Psoas muscle (tissue), 8 donors: ENCODE measurements around the gene DECR2. TPM values are rescaled to one million over a fixed set of nuclear protein-coding genes. Genes with fewer than 3 reads are reported as not detected.

Experiments used
- ATAC-seq, 4 donors: fragments of 200-7000 bp; cut with Tn5 transposase; one replicate each; pipeline ENCODE4 v1.9.1; 2020; ENCODE audit warnings: moderate library complexity in 3 of 4, mild to moderate bottlenecking in 2 of 4
- DNase-seq, 2 donors: peaks; one replicate each; pipeline ENCODE4 v3.0.0-alpha.2; 2020
- H3K27ac ChIP-seq: fragments of 200-600 bp; one replicate; pipeline ENCODE4 v1.8.0; 2022
- H3K27me3 ChIP-seq, 3 donors: fragments of 200-600 bp in 1 of 3; one replicate each; pipeline versions ENCODE4 v1.6.1 to v1.8.0; 2013 to 2022; ENCODE audit warnings: low read length in 2 of 3, mild to moderate bottlenecking in 2 of 3, moderate library complexity in 1 of 3; ENCODE audit not compliant: insufficient read depth in 3 of 3
- H3K36me3 ChIP-seq, 2 donors: fragments of 200-600 bp in 1 of 2; one replicate each; pipeline versions ENCODE4 v1.6.1 to v1.8.0; 2013 to 2022; ENCODE audit warnings: low read depth in 1 of 2, mild to moderate bottlenecking in 1 of 2, moderate library complexity in 1 of 2; ENCODE audit not compliant: insufficient read depth in 1 of 2
- H3K4me1 ChIP-seq: fragments of 200-600 bp; one replicate; pipeline ENCODE4 v1.8.0; 2022
- H3K4me3 ChIP-seq: fragments of 200-600 bp; one replicate; pipeline ENCODE4 v1.8.0; 2022; ENCODE audit warnings: mild to moderate bottlenecking
- H3K9me3 ChIP-seq: fragments of 200-600 bp; one replicate; pipeline ENCODE4 v1.8.0; 2022
- WGBS, 3 donors: extraction: QIAGEN DNeasy Blood & Tissue Kit; methylation state at CpG; one replicate each; pipeline versions ENCODE4 v1.1.6 to v1.1.7; 2013; 5-methylcytosine and 5-hydroxymethylcytosine counted together
- intact Hi-C, 2 donors: fragments of 100-400 bp; cut with DNase I; formaldehyde crosslinking; loops; one replicate each; pipeline versions ENCODE4 v1.11.0 to v1.14.2; 2022
- polyA plus RNA-seq, 3 donors: library from polyadenylated mRNA; stranded (reverse); fragments of 200-250 nt; gene quantifications; one replicate each; pipeline ENCODE4 v1.2.3, GENCODE V29; 2013
- total RNA-seq, 4 donors: library from RNA; stranded (reverse); fragmentation: NEBNext Ultra II Directional in 2 of 4; extraction: Animal tissue kit (Norgen Biotek cat#: 25700) in 2 of 4; gene quantifications; one replicate each; pipeline versions ENCODE4 v1.2.1 to v1.2.4, GENCODE V29; 2021 to 2023
- TF ChIP-seq, protein P1 (sequence below): fragments of 200-600 bp; IDR thresholded peaks from one replicate; pipeline ENCODE4 v1.8.0; 2022; ENCODE audit warnings: antibody characterized with exemption
- donor health status: healthy with polysubstance abuse.
- donor health status: DM: no; HTN: no; CAD: no; lungs with moderate emphysema.
- donor health status: Bipolar disorder and iron deficiency.
- donor health status: healthy.
- donor health status: DM: yes; HTN: yes; CAD: no.
- donor health status: DM: no; HTN: no; CAD: no.
- donor health status: DM: no; HTN: no; CAD: no.
- donor health status: DM: yes; HTN: yes; CAD: no.

The DECR2 gene
- total and polyA plus RNA-seq, 7 donors = 13.9 to 22.9 (median 18.1) TPM

DNA sequence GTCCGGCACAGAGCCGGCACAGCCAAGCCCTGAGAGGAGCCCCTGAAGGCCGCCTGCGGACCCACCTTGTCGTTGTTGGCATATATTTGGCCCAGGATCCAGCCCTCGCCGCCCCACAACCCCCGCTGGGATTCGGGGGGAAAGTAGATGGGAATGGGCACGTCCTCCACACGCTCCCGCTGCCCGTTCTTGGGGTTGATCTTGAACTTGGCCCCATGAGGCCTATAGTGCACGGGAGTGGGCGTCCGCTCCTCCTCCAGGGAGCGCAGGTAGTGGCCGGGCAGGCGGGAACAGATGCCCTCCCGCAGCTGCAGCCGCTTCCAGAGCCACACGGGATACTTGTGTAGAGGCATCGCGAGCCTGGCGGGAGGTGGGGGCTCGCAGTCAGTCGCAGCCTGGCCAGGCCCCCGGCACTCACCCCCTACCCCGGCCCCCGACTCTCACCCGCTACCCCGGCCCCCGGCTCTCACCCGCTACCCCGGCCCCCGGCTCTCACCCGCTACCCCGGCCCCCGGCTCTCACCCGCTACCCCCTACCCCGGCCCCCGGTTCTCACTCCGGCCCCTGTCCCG lies 31.7 kb upstream of the DECR2 start:
- H3K36me3 ChIP-seq = peaks cover 4 to 67% of the 10 kb centered on the region in 2 donors
- H3K9me3 ChIP-seq = no peaks in the 10 kb centered on the region
- ATAC-seq = peak in 3 of 4 donors; percentile 44 to 74 (median 48)
- H3K27ac ChIP-seq = no peak overlapping the region
- TF ChIP-seq, protein P1, sequence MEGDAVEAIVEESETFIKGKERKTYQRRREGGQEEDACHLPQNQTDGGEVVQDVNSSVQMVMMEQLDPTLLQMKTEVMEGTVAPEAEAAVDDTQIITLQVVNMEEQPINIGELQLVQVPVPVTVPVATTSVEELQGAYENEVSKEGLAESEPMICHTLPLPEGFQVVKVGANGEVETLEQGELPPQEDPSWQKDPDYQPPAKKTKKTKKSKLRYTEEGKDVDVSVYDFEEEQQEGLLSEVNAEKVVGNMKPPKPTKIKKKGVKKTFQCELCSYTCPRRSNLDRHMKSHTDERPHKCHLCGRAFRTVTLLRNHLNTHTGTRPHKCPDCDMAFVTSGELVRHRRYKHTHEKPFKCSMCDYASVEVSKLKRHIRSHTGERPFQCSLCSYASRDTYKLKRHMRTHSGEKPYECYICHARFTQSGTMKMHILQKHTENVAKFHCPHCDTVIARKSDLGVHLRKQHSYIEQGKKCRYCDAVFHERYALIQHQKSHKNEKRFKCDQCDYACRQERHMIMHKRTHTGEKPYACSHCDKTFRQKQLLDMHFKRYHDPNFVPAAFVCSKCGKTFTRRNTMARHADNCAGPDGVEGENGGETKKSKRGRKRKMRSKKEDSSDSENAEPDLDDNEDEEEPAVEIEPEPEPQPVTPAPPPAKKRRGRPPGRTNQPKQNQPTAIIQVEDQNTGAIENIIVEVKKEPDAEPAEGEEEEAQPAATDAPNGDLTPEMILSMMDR = no peak
- H3K27me3 ChIP-seq = no peaks in the 10 kb centered on the region
- DNase-seq = no peak
- intact Hi-C loops = no loop called here
- peaks cover 13% of the 10 kb centered on the region for H3K4me1 ChIP-seq
- H3K4me3 ChIP-seq = peak overlapping the region; percentile 60
- 26 to 30% (median 29%) methylated on average over 36 to 44 of the region's 44 CpGs for WGBS, 3 donors

DNA sequence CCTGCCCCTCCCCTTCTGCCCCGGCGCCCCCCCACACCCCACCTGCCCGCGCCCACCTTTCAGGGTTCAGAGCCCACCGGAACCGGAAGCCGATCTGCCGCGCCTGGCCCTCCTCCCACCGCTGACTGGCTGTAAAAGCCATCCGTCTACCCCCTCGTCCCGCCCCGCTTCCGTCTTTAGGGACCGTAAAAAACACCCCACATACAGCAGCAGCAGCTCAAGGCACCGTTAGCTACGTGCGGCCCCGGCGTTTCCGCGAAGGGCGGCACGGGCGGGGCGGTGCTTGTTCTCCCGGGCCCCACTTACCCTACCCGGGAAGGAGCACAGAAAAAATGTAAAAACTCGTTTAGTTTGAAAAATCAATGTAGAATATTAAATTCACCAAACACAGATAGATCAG lies 31.2 kb upstream of the DECR2 start, which contains the start of gene MRPL28:
Gene MRPL28, minus strand, starts transcription at position 96 of the 400 bp plus-strand sequence. CDS start 320 bp downstream, outside the sequence.
- Histone ChIP-seq H3K27me3 (no peaks in the 10 kb centered on the region), H3K4me1 (peaks cover 13% of the 10 kb centered on the region), H3K9me3 (no peaks in the 10 kb centered on the region), H3K27ac (peak within 1 kb of the TSS; percentile 67), H3K36me3 (peaks cover 4 to 72% of the 10 kb centered on the region in 2 donors), H3K4me3 (peak within 1 kb of the TSS; percentile 60)
- ATAC-seq (peak; percentile 94 to 98 (median 96)), DNase-seq (peak; percentile 94 to 97)
- intact Hi-C loops = no loop called here
- TF ChIP-seq, protein P1 = no peak
- 0% methylated on average over 26 to 30 of the region's 30 CpGs for WGBS, 3 donors

DNA sequence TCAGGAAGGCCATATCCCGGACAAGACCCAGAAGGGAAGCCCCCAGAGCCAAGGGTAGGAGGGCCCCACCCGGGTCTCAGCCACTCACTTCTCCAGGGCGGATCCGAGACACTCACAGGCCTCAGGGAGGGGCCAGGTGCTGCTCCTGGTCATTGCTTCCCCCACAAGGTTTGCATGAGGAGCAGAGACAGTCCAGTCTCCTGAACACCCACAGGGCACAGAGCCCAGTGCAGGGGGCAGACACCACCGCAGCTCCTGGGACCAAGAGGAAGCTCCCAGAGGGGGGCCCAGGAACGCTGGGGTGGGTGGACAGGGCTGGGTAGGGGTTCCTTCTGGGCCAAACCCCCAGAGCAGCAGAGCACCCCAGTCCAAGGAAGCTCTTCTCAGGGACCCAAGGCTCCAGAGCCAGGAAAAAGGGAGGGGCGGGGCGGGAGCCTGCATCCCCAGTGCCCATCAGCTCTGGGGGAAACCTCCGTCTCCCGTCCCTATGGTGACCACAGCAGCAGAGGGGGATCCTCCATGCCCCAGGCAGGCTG lies 30.6 kb upstream of the DECR2 start:
- TF ChIP-seq, protein P1 = no peak
- Histone ChIP-seq H3K4me1 (peaks cover 13% of the 10 kb centered on the region), H3K4me3 (peak overlapping the region; percentile 60), H3K36me3 (peaks cover 4 to 76% of the 10 kb centered on the region in 2 donors), H3K9me3 (no peaks in the 10 kb centered on the region), H3K27me3 (no peaks in the 10 kb centered on the region), H3K27ac (peak overlapping the region; percentile 67)
- DNase-seq = no peak
- 45 to 60% (median 49%) methylated on average over 8 to 10 of the region's 10 CpGs for WGBS, 3 donors
- intact Hi-C loops = no loop called here
- ATAC-seq = peak in 3 of 4 donors; percentile 5 to 24 (median 22)

DNA sequence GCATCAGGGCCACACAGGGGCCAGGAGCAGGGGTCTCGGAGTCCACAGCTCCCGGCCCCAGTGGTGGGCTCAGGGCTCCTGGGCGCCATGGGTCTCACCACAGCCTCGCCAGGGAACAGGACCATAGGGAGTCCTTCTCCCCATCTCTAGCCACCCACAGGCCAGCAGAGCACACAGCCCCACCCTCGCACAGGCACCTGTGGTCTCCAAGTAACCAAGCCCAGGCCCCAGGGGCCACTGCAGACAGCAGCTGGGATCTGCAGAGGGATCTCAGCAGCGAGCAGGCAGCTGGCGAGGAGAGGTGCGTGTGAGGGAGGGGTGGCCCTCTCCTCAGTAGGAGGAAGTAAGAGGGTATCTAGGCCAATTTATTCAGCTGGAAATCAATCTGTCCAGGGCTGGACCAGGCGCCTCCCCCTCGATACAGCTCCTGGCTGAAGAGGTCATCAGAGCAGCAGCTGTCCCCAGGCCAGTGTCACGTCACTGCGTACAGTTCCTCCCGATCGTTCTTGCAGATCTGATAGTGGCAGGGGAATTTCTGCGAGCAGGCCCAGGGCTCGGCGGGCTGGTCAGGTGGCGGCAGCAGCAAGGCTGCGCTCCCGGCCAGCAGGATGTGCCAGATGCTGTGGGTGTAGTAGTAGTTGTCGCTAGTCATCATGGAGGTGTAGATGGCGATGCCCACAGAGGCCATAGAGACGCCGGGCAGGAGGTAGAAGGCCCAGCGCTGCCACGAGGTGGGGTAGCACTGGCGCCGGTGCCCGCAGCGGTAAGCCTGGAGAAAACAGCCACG lies 30.0 kb upstream of the DECR2 start:
- ATAC-seq = no peak
- no peak overlapping the region for H3K27ac ChIP-seq
- no peak for DNase-seq
- intact Hi-C loops = no loop called here
- H3K4me1 ChIP-seq = peaks cover 13% of the 10 kb centered on the region
- H3K9me3 ChIP-seq = no peaks in the 10 kb centered on the region
- H3K27me3 ChIP-seq = no peaks in the 10 kb centered on the region
- 83 to 87% (median 84%) methylated on average over 27 to 31 of the region's 31 CpGs for WGBS, 3 donors
- no peak overlapping the region for H3K4me3 ChIP-seq
- peaks cover 4 to 76% of the 10 kb centered on the region in 2 donors for H3K36me3 ChIP-seq
- TF ChIP-seq, protein P1 = no peak
